ENCODE results near the gene ZFC3H1. TPM values are rescaled to one million over a fixed set of nuclear protein-coding genes. Genes with fewer than 3 reads are reported as not detected.
A peak's percentile ranks its signal among the peaks of the same experiment; 100 is the strongest.

Gene ZFC3H1
- polyA plus RNA-seq, 3 donors = 12.5 to 57.0 (median 16.3) TPM

- H3K4me3 ChIP-seq (replicated peaks in 1 of 3; ENCODE audit: low read depth in 2 of 3, low read length in 3 of 3) = no peak overlapping the region
- H3K36me3 Mint-ChIP-seq = peaks cover 8 to 26% of the 10 kb centered on the region in 2 donors
- intact Hi-C loops (cut with micrococcal nuclease) = no loop called here
Observed at GRCh38 chr12:71652656-71653055, 11.0 kb downstream of the ZFC3H1 start.

DNA sequence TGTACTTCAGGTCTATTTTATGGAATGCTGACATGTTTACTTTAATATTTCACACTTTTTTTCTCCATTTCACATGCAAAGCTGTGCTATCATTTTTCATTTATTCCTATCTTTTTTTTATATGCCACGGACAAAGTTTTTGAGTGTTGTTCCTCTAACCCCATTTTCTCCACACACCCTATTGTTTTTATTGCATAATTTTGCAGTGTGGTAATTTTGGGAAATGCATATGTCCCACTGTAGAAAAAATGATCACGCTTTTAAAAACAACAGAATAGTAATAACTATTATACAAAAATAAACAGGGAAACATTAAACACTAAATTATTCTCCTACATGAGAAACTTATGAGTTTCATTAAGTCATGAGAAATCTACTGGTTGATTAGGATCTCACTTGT lies 14.2 kb downstream of the ZFC3H1 start:
- intact Hi-C loops (cut with micrococcal nuclease) = loop anchor here in 1 of 2 donors (10.0 kb wide), 1 partner anchor 105 kb away; the partner anchor contains the start of gene RAB21
- H4K20me1 ChIP-seq (ENCODE audit: insufficient read depth, low read length) = peaks cover 93% of the 10 kb centered on the region
- H3K4me1 ChIP-seq (ENCODE audit: control insufficient read depth in 1 of 2, insufficient read depth in 2 of 2, low read length in 2 of 2) = peaks cover 17 to 38% of the 10 kb centered on the region in 2 donors
- H3K79me2 ChIP-seq (ENCODE audit: insufficient read depth, low read length) = peaks cover 91% of the 10 kb centered on the region
- TF ChIP-seq, protein P1, sequence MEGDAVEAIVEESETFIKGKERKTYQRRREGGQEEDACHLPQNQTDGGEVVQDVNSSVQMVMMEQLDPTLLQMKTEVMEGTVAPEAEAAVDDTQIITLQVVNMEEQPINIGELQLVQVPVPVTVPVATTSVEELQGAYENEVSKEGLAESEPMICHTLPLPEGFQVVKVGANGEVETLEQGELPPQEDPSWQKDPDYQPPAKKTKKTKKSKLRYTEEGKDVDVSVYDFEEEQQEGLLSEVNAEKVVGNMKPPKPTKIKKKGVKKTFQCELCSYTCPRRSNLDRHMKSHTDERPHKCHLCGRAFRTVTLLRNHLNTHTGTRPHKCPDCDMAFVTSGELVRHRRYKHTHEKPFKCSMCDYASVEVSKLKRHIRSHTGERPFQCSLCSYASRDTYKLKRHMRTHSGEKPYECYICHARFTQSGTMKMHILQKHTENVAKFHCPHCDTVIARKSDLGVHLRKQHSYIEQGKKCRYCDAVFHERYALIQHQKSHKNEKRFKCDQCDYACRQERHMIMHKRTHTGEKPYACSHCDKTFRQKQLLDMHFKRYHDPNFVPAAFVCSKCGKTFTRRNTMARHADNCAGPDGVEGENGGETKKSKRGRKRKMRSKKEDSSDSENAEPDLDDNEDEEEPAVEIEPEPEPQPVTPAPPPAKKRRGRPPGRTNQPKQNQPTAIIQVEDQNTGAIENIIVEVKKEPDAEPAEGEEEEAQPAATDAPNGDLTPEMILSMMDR (IDR thresholded peaks at IDR 0.05) = no peak
- H3K4me1 Mint-ChIP-seq = peaks cover 19% of the 10 kb centered on the region
- no peaks in the 10 kb centered on the region for H3K27me3 Mint-ChIP-seq (ENCODE audit: low read depth in 3 of 3)
- no peaks in the 10 kb centered on the region for H3K27me3 ChIP-seq (ENCODE audit: control insufficient read depth in 2 of 2, insufficient read depth in 2 of 2, low read length in 2 of 2)
- peak in 1 of 3 donors; percentile 30 for DNase-seq
- H3K4me3 Mint-ChIP-seq = peak overlapping the region in 1 of 2 donors; percentile 10
- peak overlapping the region in 1 of 3 experiments; percentile 11 for H3K4me3 ChIP-seq (replicated peaks in 1 of 3; ENCODE audit: low read depth in 2 of 3, low read length in 3 of 3)
- peaks cover 19 to 34% of the 10 kb centered on the region in 2 donors for H3K36me3 Mint-ChIP-seq
- H3K27ac ChIP-seq (ENCODE audit: low read depth in 1 of 2, low read length in 2 of 2) = peak overlapping the region in 1 of 2 donors; percentile 7
- no peak overlapping the region for H2AFZ ChIP-seq (ENCODE audit: insufficient read depth, low read depth, low read length, poor library complexity, severe bottlenecking)
- no peak overlapping the region for H3K9ac ChIP-seq (ENCODE audit: insufficient read depth, low read length, poor library complexity, severe bottlenecking)
- peaks cover 44 to 78% of the 10 kb centered on the region in 2 donors for H3K36me3 ChIP-seq (replicated peaks in 1 of 2; ENCODE audit: control insufficient read depth in 1 of 2, insufficient read depth in 2 of 2, low read length in 2 of 2)
- H3K9me3 Mint-ChIP-seq = peaks cover 0 to 7% (median 0%) of the 10 kb centered on the region in 7 donors
- peak overlapping the region; percentile 25 to 87 (median 43) for H3K27ac Mint-ChIP-seq
- H3K4me2 ChIP-seq (replicated peaks; ENCODE audit: extremely low read depth, low read length, poor library complexity, severe bottlenecking) = peak overlapping the region; percentile 38
- WGBS (ENCODE audit: insufficient coverage) = no CpG with 5 or more reads among the region's 2 CpGs
- H3K9me3 ChIP-seq (replicated peaks in 1 of 2; ENCODE audit: control insufficient read depth in 1 of 2, insufficient read depth in 1 of 2, low read length in 2 of 2) = peaks cover 0 to 4% of the 10 kb centered on the region in 2 donors

More at GRCh38 chr12:71652656-71653055, 11.0 kb downstream of the ZFC3H1 start:
- no CpG with 5 or more reads among the region's 1 CpG for WGBS (ENCODE audit: insufficient coverage)
- Mint-ChIP-seq H3K4me3 (no peak overlapping the region), H3K9me3 (peaks cover 0 to 7% (median 0%) of the 10 kb centered on the region in 7 donors), H3K27ac (no peak overlapping the region), H3K27me3 (ENCODE audit: low read depth in 3 of 3) (no peaks in the 10 kb centered on the region), H3K4me1 (peaks cover 28% of the 10 kb centered on the region)
- Histone ChIP-seq H3K9me3 (replicated peaks in 1 of 2; ENCODE audit: control insufficient read depth in 1 of 2, insufficient read depth in 1 of 2, low read length in 2 of 2) (peaks cover 0 to 4% of the 10 kb centered on the region in 2 donors), H3K4me1 (ENCODE audit: control insufficient read depth in 1 of 2, insufficient read depth in 2 of 2, low read length in 2 of 2) (peaks cover 9 to 28% of the 10 kb centered on the region in 2 donors), H3K27ac (ENCODE audit: low read depth in 1 of 2, low read length in 2 of 2) (peak overlapping the region in 1 of 2 donors; percentile 27), H4K20me1 (ENCODE audit: insufficient read depth, low read length) (peaks cover 99% of the 10 kb centered on the region), H2AFZ (ENCODE audit: insufficient read depth, low read depth, low read length, poor library complexity, severe bottlenecking) (no peak overlapping the region), H3K27me3 (ENCODE audit: control insufficient read depth in 2 of 2, insufficient read depth in 2 of 2, low read length in 2 of 2) (no peaks in the 10 kb centered on the region), H3K79me2 (ENCODE audit: insufficient read depth, low read length) (peaks cover 100% of the 10 kb centered on the region), H3K36me3 (replicated peaks in 1 of 2; ENCODE audit: control insufficient read depth in 1 of 2, insufficient read depth in 2 of 2, low read length in 2 of 2) (peaks cover 47 to 82% of the 10 kb centered on the region in 2 donors), H3K9ac (ENCODE audit: insufficient read depth, low read length, poor library complexity, severe bottlenecking) (no peak overlapping the region), H3K4me2 (replicated peaks; ENCODE audit: extremely low read depth, low read length, poor library complexity, severe bottlenecking) (no peak overlapping the region)
- TF ChIP-seq, protein P1 (IDR thresholded peaks at IDR 0.05) = no peak
- DNase-seq = no peak

Measured in CD14-positive monocyte (primary cell).